T-helper 2 cell treated with Interferon-gamma antibody and Interleukin-4, amounts not matched to agents 5 μg/mL and 100 μg/mL, for 36 hours (primary cell): ENCODE results near the gene DCTD.
"Not testable (repeated sequence)": the region's sequence is repeated elsewhere in the genome, so short reads cannot be mapped to it uniquely, and the experiment has no call there.

Experiments used
- DNase-seq: peaks from one replicate; pipeline ENCODE4 v3.0.0; 2021; ENCODE audit warnings: low spot score
- H3K27ac Mint-ChIP-seq: one replicate; pipeline ENCODE4 v1.8.0; 2021; ENCODE audit warnings: mild to moderate bottlenecking, mixed read lengths
- H3K27me3 Mint-ChIP-seq: one replicate; pipeline ENCODE4 v1.8.0; 2021; ENCODE audit warnings: low read depth, mixed read lengths
- H3K36me3 Mint-ChIP-seq: one replicate; pipeline ENCODE4 v1.8.0; 2021; ENCODE audit warnings: low read depth, mixed read lengths
- H3K4me1 Mint-ChIP-seq: one replicate; pipeline ENCODE4 v1.8.0; 2021; ENCODE audit warnings: low read depth, mixed read lengths
- H3K4me3 Mint-ChIP-seq: one replicate; pipeline ENCODE4 v1.8.0; 2022; ENCODE audit warnings: mild to moderate bottlenecking, moderate library complexity, mixed read lengths
- H3K9me3 Mint-ChIP-seq: one replicate; pipeline ENCODE4 v1.8.0; 2021; ENCODE audit warnings: mixed read lengths

DCTD gene

GRCh38 chr4:182913036-182913435 lies 4.2 kb downstream of the DCTD start:
- H3K27me3 Mint-ChIP-seq = no peaks in the 10 kb centered on the region
- H3K27ac Mint-ChIP-seq = no peak overlapping the region
- H3K4me1 Mint-ChIP-seq = peaks cover 37% of the 10 kb centered on the region
- no peak overlapping the region for H3K4me3 Mint-ChIP-seq
- no peaks in the 10 kb centered on the region for H3K9me3 Mint-ChIP-seq
- peaks cover 56% of the 10 kb centered on the region for H3K36me3 Mint-ChIP-seq
- DNase-seq = no peak

DNA sequence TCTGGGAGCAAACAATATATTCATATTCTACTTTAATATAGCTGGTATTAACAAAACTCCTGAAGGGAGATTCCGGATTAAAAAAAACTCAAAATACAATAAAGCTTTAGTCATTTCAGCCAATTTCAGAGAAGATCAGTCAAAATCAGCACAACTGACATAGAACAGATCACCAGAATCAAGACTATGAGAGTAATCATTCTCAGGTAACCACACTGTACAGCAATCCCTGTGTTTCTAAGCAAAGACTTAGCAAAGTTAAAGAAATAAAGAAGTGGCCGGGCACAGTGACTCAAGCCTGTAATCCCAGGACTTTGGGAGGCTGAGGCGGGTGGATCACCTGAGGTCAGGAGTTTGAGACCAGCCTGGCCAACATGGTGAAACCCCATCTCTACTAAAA lies 9.1 kb downstream of the DCTD start:
- no peaks in the 10 kb centered on the region for H3K27me3 Mint-ChIP-seq
- DNase-seq = no peak
- no peak overlapping the region for H3K27ac Mint-ChIP-seq
- H3K9me3 Mint-ChIP-seq = no peaks in the 10 kb centered on the region
- H3K4me1 Mint-ChIP-seq = peaks cover 21% of the 10 kb centered on the region
- no peak overlapping the region for H3K4me3 Mint-ChIP-seq
- H3K36me3 Mint-ChIP-seq = peaks cover 57% of the 10 kb centered on the region

DNA sequence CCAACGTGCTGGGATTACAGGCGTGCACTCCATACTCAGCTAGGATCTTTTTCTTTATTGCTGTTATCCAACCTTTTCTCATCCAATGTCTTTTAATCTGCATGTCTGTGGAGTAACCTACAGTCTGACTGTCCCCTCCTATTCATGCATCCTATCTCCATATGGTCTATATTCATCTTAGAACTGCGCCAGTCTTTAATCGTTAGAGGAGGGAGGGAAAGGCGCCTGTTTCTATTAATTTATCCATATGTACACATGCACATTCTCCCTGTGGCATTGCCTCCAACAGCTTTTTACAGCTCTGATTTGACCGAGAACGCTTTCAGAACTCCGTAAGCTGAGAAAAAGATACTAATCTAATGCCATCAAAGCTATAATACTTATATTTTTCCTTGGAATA lies 9.8 kb downstream of the DCTD start:
- Mint-ChIP-seq H3K27ac (no peak overlapping the region), H3K4me1 (peaks cover 15% of the 10 kb centered on the region), H3K9me3 (no peaks in the 10 kb centered on the region), H3K27me3 (no peaks in the 10 kb centered on the region), H3K4me3 (no peak overlapping the region), H3K36me3 (peaks cover 51% of the 10 kb centered on the region)
- no peak for DNase-seq

GRCh38 chr4:182906786-182907185 lies 10.4 kb downstream of the DCTD start:
- H3K27ac Mint-ChIP-seq = no peak overlapping the region
- peaks cover 51% of the 10 kb centered on the region for H3K36me3 Mint-ChIP-seq
- H3K4me1 Mint-ChIP-seq = peaks cover 11% of the 10 kb centered on the region
- H3K27me3 Mint-ChIP-seq = no peaks in the 10 kb centered on the region
- H3K9me3 Mint-ChIP-seq = no peaks in the 10 kb centered on the region
- DNase-seq = no peak
- H3K4me3 Mint-ChIP-seq = no peak overlapping the region

GRCh38 chr4:182905038-182905437 lies 12.1 kb downstream of the DCTD start:
- Mint-ChIP-seq H3K9me3 (no peaks in the 10 kb centered on the region), H3K4me3 (no peak overlapping the region), H3K36me3 (peaks cover 41% of the 10 kb centered on the region), H3K4me1 (peaks cover 4% of the 10 kb centered on the region), H3K27ac (no peak overlapping the region), H3K27me3 (no peaks in the 10 kb centered on the region)
- no peak for DNase-seq

DNA sequence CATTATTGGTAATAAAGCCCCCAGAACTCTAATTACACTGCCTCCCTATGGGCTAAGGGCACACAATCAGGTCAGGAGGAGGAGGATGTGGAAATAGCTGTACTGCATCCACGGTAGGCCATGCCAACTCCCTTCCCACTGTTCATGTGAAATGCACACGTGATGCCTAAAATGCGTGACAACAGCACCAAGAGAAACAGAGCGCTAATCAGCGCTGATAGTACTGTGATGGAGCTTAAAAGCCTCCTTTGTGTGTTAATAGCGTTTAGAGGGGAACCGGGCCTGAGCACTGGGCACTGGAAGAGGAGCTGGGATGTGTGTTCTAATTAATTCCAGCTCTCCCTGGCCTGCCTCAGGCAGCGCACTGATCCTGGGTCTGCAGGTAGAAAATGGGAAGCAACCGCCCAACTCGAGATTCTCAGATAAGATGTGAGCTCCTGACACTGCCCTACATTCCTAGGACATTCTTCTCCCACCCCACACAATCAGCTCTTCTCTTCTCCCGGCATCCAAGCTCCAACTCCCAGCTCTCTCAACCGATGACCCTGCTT lies 12.9 kb downstream of the DCTD start:
- H3K4me3 Mint-ChIP-seq = no peak overlapping the region
- DNase-seq = no peak
- peak overlapping the region; percentile 41 for H3K27ac Mint-ChIP-seq
- no peaks in the 10 kb centered on the region for H3K9me3 Mint-ChIP-seq
- no peaks in the 10 kb centered on the region for H3K27me3 Mint-ChIP-seq
- H3K36me3 Mint-ChIP-seq = peaks cover 40% of the 10 kb centered on the region
- peaks cover 1% of the 10 kb centered on the region for H3K4me1 Mint-ChIP-seq

DNA sequence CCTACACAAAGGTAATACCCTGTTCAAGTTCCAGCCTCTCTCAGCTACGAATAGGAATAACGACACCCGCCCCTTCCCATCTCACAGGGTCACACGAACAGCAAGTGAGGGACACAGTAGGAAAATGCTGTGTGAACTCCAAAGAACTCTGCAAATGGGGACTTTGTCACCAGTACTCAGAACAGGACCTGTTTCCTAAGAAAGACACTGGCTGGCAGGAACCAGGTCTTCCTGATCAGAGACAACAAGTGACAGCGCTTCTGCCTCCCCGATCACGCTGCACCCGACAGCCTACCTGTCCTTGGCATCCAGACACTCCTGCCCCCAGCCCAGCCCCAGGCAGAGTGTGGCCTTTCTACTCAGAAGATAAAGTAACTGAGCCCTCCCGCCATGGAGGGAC lies 14.2 kb downstream of the DCTD start:
- H3K36me3 Mint-ChIP-seq = peaks cover 38% of the 10 kb centered on the region
- H3K4me1 Mint-ChIP-seq = no peaks in the 10 kb centered on the region
- H3K27ac Mint-ChIP-seq = no peak overlapping the region
- H3K27me3 Mint-ChIP-seq = no peaks in the 10 kb centered on the region
- no peak for DNase-seq
- no peaks in the 10 kb centered on the region for H3K9me3 Mint-ChIP-seq
- no peak overlapping the region for H3K4me3 Mint-ChIP-seq

- Mint-ChIP-seq H3K27ac (no peak overlapping the region), H3K36me3 (peaks cover 31% of the 10 kb centered on the region), H3K9me3 (no peaks in the 10 kb centered on the region), H3K4me1 (no peaks in the 10 kb centered on the region), H3K27me3 (no peaks in the 10 kb centered on the region), H3K4me3 (no peak overlapping the region)
- DNase-seq = no peak
Measured at GRCh38 chr4:182901337-182901736, 15.8 kb downstream of the DCTD start.

- H3K27me3 Mint-ChIP-seq, DNase-seq, H3K9me3 Mint-ChIP-seq, H3K27ac Mint-ChIP-seq, H3K4me1 Mint-ChIP-seq, H3K4me3 Mint-ChIP-seq: not testable (repeated sequence)
- peaks cover 32% of the 10 kb centered on the region for H3K36me3 Mint-ChIP-seq
Measured at GRCh38 chr4:182900021-182900420, 17.2 kb downstream of the DCTD start.

DNA sequence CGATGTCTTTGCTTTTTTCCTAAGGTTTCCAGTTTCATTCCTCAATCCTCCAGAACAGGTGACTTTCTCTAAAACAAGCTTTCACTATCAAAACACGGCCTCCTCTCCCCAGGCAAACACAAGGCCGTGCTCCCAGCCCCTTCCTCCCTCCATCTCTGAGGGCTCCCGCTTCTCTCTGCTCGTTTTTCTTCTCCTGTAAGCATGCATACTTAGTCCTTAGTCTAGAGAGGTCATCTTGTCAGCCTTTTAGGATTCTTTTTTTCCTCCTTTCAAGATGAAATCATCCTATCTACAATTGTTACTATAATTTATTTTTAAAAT lies 18.7 kb downstream of the DCTD start:
- Mint-ChIP-seq H3K27ac (no peak overlapping the region), H3K4me1 (no peaks in the 10 kb centered on the region), H3K27me3 (no peaks in the 10 kb centered on the region), H3K36me3 (peaks cover 33% of the 10 kb centered on the region), H3K9me3 (no peaks in the 10 kb centered on the region), H3K4me3 (no peak overlapping the region)
- no peak for DNase-seq

DNA sequence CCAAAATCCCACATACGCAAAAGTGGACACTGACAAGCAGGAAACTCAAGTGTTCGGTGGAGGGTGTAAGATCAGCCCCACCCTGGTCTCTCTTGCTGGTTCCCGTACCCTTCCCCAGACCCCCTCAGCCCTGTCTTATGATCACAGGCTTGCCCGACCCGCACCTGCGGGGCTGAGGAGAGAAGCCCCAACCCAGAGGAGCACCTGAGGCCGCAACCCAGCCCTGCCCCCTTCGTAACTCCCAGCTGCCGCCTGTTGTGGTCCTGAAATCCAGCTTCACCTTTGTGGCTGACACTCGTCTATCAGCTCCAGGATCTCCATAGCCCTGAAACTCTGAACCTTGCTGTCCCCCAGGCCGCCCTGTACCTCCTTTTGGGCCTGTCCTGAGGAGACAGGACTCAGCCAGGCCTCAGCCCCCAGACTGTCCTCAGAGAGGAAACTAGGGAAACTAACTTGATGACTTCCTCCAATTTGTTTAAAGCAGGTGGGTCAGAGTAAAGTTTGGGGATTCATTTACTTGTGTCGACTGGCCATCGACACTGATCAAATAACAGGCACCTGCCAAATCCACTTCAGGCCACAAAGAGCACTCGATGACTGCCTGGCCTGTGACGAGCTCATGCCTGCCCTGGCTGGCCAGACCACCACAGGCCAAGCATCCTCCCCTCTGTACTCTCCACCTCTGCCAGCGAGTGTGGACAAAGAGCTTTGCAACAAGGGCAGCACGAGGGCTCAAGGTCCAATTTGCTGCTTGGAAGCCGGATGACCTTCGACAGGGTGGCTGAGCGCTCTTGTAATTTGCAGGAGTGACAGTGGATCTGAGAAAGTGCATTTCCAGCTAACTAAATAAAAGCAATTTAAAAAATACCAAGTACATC lies 19.3 kb downstream of the DCTD start:
- DNase-seq = no peak
- no peak overlapping the region for H3K4me3 Mint-ChIP-seq
- H3K36me3 Mint-ChIP-seq = peaks cover 39% of the 10 kb centered on the region
- no peaks in the 10 kb centered on the region for H3K4me1 Mint-ChIP-seq
- no peaks in the 10 kb centered on the region for H3K9me3 Mint-ChIP-seq
- no peak overlapping the region for H3K27ac Mint-ChIP-seq
- no peaks in the 10 kb centered on the region for H3K27me3 Mint-ChIP-seq

GRCh38 chr4:182896421-182896820 lies 20.8 kb downstream of the DCTD start:
- DNase-seq = no peak
- no peak overlapping the region for H3K27ac Mint-ChIP-seq
- H3K27me3 Mint-ChIP-seq = no peaks in the 10 kb centered on the region
- no peak overlapping the region for H3K4me3 Mint-ChIP-seq
- H3K4me1 Mint-ChIP-seq = no peaks in the 10 kb centered on the region
- no peaks in the 10 kb centered on the region for H3K9me3 Mint-ChIP-seq
- peaks cover 39% of the 10 kb centered on the region for H3K36me3 Mint-ChIP-seq

DNA sequence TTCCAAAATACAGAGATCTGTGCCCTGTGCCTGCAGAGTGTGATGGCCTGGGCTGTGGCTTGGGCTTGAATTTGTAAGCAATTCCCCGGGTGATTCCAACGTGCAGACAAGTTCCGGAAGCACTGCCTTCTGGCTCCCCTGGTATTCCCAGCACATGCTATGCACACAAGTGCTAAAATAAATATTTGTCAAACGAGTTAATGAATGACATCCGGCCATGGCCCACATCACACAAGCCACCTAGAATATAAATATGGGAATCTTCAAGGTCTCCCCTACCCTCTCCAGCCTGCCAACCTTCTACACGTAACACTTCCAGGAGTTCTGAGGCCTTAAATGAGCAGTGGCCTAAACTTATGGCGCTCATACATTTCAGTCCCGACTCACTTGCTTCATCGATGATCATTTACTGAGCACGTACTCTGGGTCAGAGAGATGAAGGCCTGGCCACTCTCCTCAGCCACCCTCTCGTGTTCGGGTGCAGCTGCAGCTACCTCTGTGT lies 21.3 kb downstream of the DCTD start:
- Mint-ChIP-seq H3K4me1 (no peaks in the 10 kb centered on the region), H3K27ac (no peak overlapping the region), H3K36me3 (peaks cover 44% of the 10 kb centered on the region), H3K27me3 (no peaks in the 10 kb centered on the region), H3K4me3 (no peak overlapping the region), H3K9me3 (no peaks in the 10 kb centered on the region)
- DNase-seq = no peak

GRCh38 chr4:182894681-182895275 lies 22.4 kb downstream of the DCTD start:
- Mint-ChIP-seq H3K9me3 (no peaks in the 10 kb centered on the region), H3K4me1 (no peaks in the 10 kb centered on the region), H3K27ac (no peak overlapping the region), H3K27me3 (no peaks in the 10 kb centered on the region), H3K36me3 (peaks cover 45% of the 10 kb centered on the region), H3K4me3 (no peak overlapping the region)
- no peak for DNase-seq
